Erythroblast (primary cell): ENCODE measurements around the gene REG4.

Experiments used
- GATA1 ChIP-seq: IDR thresholded peaks from 2 replicates; pipeline ENCODE4 v1.6.1; 2011; ENCODE audit warnings: low read depth, mild to moderate bottlenecking, control low read depth, low read length, moderate library complexity
- POLR2A ChIP-seq: IDR thresholded peaks from 2 replicates; pipeline ENCODE4 v1.6.1; 2011; ENCODE audit warnings: mild to moderate bottlenecking, low read length

- TF ChIP-seq POLR2A, result no peak
- TF ChIP-seq GATA1, result no peak
Measured at GRCh38 chr1:119744598-119744942, 66.7 kb downstream of the REG4 start.
